Ovary (tissue), 3 donors: Measurements from ENCODE around the gene TNFRSF9.

Experiments used
- CTCF ChIP-seq, 3 donors: fragments of 450-650 bp in 2 of 3; fragments of 200-600 bp in 1 of 3; IDR thresholded peaks; one replicate each; pipeline versions ENCODE4 v1.5.1 to v1.8.0; 2016 to 2022; ENCODE audit warnings: antibody characterized with exemption in 3 of 3, mild to moderate bottlenecking in 1 of 3
- EP300 ChIP-seq: sonication (generic); formaldehyde crosslinking; IDR thresholded peaks from one replicate; pipeline ENCODE4 v1.6.1; 2017; ENCODE audit warnings: antibody characterized with exemption
- POLR2A ChIP-seq: fragments of 450-650 bp; IDR thresholded peaks from one replicate; pipeline ENCODE4 v1.6.1; 2017; ENCODE audit warnings: antibody characterized with exemption, mild to moderate bottlenecking, moderate library complexity
- donor health status: DM: no; HTN: no; CAD: no.

- no peak for TF ChIP-seq CTCF (IDR thresholded peaks at IDR 0.05)
- TF ChIP-seq EP300 = no peak
- TF ChIP-seq POLR2A = no peak
These were observed 19.5 kb upstream of the TNFRSF9 start for GRCh38 chr1:7960165-7960564.
